ENCODE data around the gene HOXD11. TPM values are rescaled to one million over a fixed set of nuclear protein-coding genes. Genes with fewer than 3 reads are reported as not detected.

The HOXD11 gene
- total and polyA plus RNA-seq, 2 experiments from 2014 or later = 28.4 to 30.0 TPM

DNA sequence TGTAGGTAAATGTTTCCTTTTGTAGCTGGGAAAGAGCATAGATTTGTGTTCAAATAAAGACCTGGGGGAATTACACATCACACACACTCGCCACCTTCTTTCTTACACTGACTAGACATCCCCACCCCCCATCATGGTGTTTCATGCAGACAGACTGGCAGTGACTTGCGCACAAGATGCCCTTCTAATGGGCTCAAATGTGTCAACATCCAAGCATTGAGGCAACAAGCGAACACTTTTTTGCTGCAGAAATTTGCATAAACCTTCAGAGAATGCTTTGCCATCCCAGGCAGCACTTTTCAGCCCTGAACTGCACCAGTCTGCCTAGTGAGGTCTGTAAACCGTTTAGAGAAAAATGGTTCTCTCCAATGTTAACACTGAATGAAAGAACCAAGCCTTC, 27.0 kb downstream of the HOXD11 start:
- Histone ChIP-seq H4K20me1 (ENCODE audit: insufficient read depth) (no peaks in the 10 kb centered on the region), H3K79me2 (ENCODE audit: insufficient read depth) (peaks cover 91% of the 10 kb centered on the region), H3K4me2 (ENCODE audit: unreplicated experiment) (no peak overlapping the region), H3K4me1 (ENCODE audit: insufficient read depth) (peaks cover 32% of the 10 kb centered on the region), H3K36me3 (ENCODE audit: low read depth) (no peaks in the 10 kb centered on the region), H3K9me2 (ENCODE audit: insufficient read depth) (no peaks in the 10 kb centered on the region), H3K9ac (0 out of 2 replicates have a peak overlapping the region, but pooled peaks have one; percentile 97), H3K27ac (peak overlapping the region; percentile 97), H2AFZ (no peak overlapping the region), H3F3A (ENCODE audit: insufficient read depth) (peaks cover 64% of the 10 kb centered on the region), H3K4me3 (no peak overlapping the region), H3K9me3 (ENCODE audit: low read depth) (no peaks in the 10 kb centered on the region), H3K27me3 (replicated peaks; ENCODE audit: insufficient read depth) (no peaks in the 10 kb centered on the region)
- no peak for DNase-seq
- WGBS, 2 experiments (ENCODE audit: low coverage in 1 of 2, low lambda C conversion rate in 2 of 2, missing lambda C conversion rate in 2 of 2) = 88 to 89% methylated on average over 4 of the region's 4 CpGs
- TF ChIP-seq EZH2phosphoT487 (IDR thresholded peaks at IDR 0.05; ENCODE audit: insufficient read depth, low read depth) (no peak), EZH2 (IDR thresholded peaks at IDR 0.05; ENCODE audit: insufficient read depth, poor library complexity, severe bottlenecking) (no peak)
- in situ Hi-C loops (cut with MboI) = no loop called here

DNA sequence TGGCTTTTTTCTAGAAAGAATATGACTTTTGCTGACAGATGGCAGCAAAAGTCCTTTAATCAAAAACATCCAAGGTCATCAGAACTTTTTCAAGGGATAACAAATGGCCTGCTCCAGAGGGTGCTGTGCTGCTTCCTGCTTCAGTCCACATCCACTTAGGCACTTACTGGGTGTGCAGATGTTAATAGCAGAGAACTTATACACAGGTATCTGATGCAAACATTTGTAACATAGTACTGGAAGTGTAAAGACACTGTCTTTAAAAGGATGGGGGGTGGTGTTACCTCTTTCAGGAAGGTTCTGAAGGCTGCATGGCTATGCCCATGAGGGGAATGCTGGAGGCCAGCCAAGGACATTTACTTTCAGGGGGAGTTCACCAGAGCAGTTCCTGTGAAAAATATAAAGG, 28.0 kb downstream of the HOXD11 start:
- no peaks in the 10 kb centered on the region for H3K9me2 ChIP-seq (ENCODE audit: insufficient read depth)
- peak overlapping the region; percentile 96 for H3K27ac ChIP-seq
- H4K20me1 ChIP-seq (ENCODE audit: insufficient read depth) = no peaks in the 10 kb centered on the region
- peaks cover 68% of the 10 kb centered on the region for H3F3A ChIP-seq (ENCODE audit: insufficient read depth)
- H3K4me2 ChIP-seq (ENCODE audit: unreplicated experiment) = peak overlapping the region; percentile 93
- H3K4me3 ChIP-seq = peak overlapping the region; percentile 85
- peak overlapping the region; percentile 97 for H3K9ac ChIP-seq
- peak; percentile 54 for DNase-seq
- TF ChIP-seq EZH2 (IDR thresholded peaks at IDR 0.05; ENCODE audit: insufficient read depth, poor library complexity, severe bottlenecking) (no peak), EZH2phosphoT487 (IDR thresholded peaks at IDR 0.05; ENCODE audit: insufficient read depth, low read depth) (no peak)
- in situ Hi-C loops (cut with MboI) = no loop called here
- 0 out of 2 replicates have a peak overlapping the region, but pooled peaks have one; percentile 64 for H2AFZ ChIP-seq
- peaks cover 36% of the 10 kb centered on the region for H3K4me1 ChIP-seq (ENCODE audit: insufficient read depth)
- H3K36me3 ChIP-seq (ENCODE audit: low read depth) = no peaks in the 10 kb centered on the region
- H3K27me3 ChIP-seq (replicated peaks; ENCODE audit: insufficient read depth) = no peaks in the 10 kb centered on the region
- peaks cover 96% of the 10 kb centered on the region for H3K79me2 ChIP-seq (ENCODE audit: insufficient read depth)
- H3K9me3 ChIP-seq (ENCODE audit: low read depth) = no peaks in the 10 kb centered on the region

DNA sequence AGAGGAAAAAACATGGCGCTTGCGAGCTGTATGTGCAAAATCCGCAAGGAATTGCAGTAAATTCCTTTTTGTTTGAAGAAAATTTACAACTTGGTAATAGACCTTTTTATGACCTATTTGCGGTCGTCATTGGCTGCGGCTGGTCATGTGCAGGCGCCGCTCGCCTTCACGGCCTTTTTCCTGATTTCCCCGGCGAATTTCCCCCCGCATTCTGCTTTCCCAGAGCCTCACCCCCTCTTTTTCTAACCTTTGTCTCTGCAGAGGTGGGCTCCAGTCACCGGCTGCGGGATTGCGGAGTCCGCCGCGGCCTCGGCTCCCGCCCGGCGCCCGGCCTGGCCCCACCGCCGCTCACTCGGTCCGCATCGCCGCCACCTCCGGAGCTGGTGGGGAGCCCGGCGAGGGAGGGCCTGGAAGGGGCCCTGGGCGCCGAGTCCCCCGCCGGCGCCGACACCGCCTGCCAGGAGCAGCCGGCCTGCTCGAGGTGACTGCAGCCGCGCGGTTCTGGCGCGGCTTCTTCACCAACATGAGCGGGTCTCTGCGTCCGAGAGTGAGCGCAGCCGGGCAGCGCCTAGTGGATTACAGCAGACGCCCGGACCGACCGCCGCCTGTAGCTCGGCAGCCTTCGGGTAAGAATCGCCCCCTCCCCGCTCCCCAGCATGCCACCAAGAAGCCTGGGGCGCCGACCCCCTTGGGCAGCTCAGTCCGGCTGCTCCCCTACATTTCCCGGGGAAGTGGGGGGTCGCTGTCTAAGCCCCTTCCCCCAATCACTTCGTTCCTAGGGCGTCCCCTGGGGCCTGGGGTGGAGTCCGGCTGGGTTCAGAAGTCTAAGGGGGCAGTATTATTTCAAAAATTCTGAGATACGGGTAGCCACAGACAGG, 29.5 kb downstream of the HOXD11 start:
- TF ChIP-seq EZH2phosphoT487 (IDR thresholded peaks at IDR 0.05; ENCODE audit: insufficient read depth, low read depth) (no peak), EZH2 (IDR thresholded peaks at IDR 0.05; ENCODE audit: insufficient read depth, poor library complexity, severe bottlenecking) (no peak)
- Histone ChIP-seq H3F3A (ENCODE audit: insufficient read depth) (peaks cover 58% of the 10 kb centered on the region), H3K27me3 (replicated peaks; ENCODE audit: insufficient read depth) (no peaks in the 10 kb centered on the region), H3K4me2 (ENCODE audit: unreplicated experiment) (peak overlapping the region; percentile 93), H3K9me2 (ENCODE audit: insufficient read depth) (no peaks in the 10 kb centered on the region), H3K36me3 (ENCODE audit: low read depth) (no peaks in the 10 kb centered on the region), H3K27ac (peak overlapping the region; percentile 96), H3K9me3 (ENCODE audit: low read depth) (no peaks in the 10 kb centered on the region), H3K79me2 (ENCODE audit: insufficient read depth) (peaks cover 98% of the 10 kb centered on the region), H3K9ac (peak overlapping the region; percentile 97), H2AFZ (peak overlapping the region; percentile 64), H3K4me1 (ENCODE audit: insufficient read depth) (peaks cover 46% of the 10 kb centered on the region), H4K20me1 (ENCODE audit: insufficient read depth) (no peaks in the 10 kb centered on the region), H3K4me3 (peak overlapping the region; percentile 85)
- 1 to 2% methylated on average over 55 to 64 of the region's 71 CpGs for WGBS, 2 experiments (ENCODE audit: low coverage in 1 of 2, low lambda C conversion rate in 2 of 2, missing lambda C conversion rate in 2 of 2)
- DNase-seq = peak; percentile 84
- in situ Hi-C loops (cut with MboI) = no loop called here

DNA sequence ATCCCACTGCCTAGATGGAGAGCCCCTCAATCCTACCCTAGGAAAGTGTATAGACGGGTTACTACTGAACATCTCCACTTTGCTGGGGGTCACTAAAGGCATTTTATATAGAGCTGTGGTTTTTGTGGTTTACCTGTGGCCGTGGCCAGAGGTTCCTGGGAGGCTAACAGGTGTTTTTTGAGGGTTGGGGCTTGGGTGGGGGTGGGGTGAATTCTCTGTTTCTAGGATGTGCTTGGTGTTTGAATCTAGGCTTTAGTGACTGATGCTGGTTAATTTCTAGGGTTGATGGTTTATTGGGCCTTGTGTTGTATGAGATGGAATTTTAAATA, 30.1 kb downstream of the HOXD11 start:
- Histone ChIP-seq H3K9me2 (ENCODE audit: insufficient read depth) (no peaks in the 10 kb centered on the region), H4K20me1 (ENCODE audit: insufficient read depth) (no peaks in the 10 kb centered on the region), H2AFZ (peak overlapping the region; percentile 64), H3K9ac (peak overlapping the region; percentile 97), H3K36me3 (ENCODE audit: low read depth) (no peaks in the 10 kb centered on the region), H3K4me3 (peak overlapping the region; percentile 85), H3K27ac (peak overlapping the region; percentile 96), H3K79me2 (ENCODE audit: insufficient read depth) (peaks cover 98% of the 10 kb centered on the region), H3K4me2 (ENCODE audit: unreplicated experiment) (peak overlapping the region; percentile 93), H3K27me3 (replicated peaks; ENCODE audit: insufficient read depth) (no peaks in the 10 kb centered on the region), H3K9me3 (ENCODE audit: low read depth) (no peaks in the 10 kb centered on the region), H3F3A (ENCODE audit: insufficient read depth) (peaks cover 52% of the 10 kb centered on the region), H3K4me1 (ENCODE audit: insufficient read depth) (peaks cover 46% of the 10 kb centered on the region)
- no peak for DNase-seq
- WGBS, 2 experiments (ENCODE audit: low coverage in 1 of 2, low lambda C conversion rate in 2 of 2, missing lambda C conversion rate in 2 of 2) = 0 to 10% methylated on average over 2 of the region's 2 CpGs
- in situ Hi-C loops (cut with MboI) = no loop called here
- TF ChIP-seq EZH2phosphoT487 (IDR thresholded peaks at IDR 0.05; ENCODE audit: insufficient read depth, low read depth) = no peak

Measured in GM23248 (cell line).